22Rv1 (cell line): ENCODE data around the gene TUT4.

Experiments
- CTCF ChIP-seq: fragments of 450-650 bp; IDR thresholded peaks from 2 replicates; pipeline ENCODE4 v1.5.1; 2017; ENCODE audit warnings: mild to moderate bottlenecking
- ZFX ChIP-seq: fragments of 450-650 bp; IDR thresholded peaks from 2 replicates; pipeline ENCODE4 v1.6.1; 2017; ENCODE audit warnings: antibody characterized with exemption, borderline replicate concordance

- no peak for TF ChIP-seq CTCF
- TF ChIP-seq ZFX: no peak
Measured at GRCh38 chr1:52567943-52568342, 15.1 kb upstream of the TUT4 start.
